Activated gamma-delta T cell treated with anti-CD3 and anti-CD28 coated beads, Interleukin-2, amount 50 U/mL, for 16 hours (primary cell): ENCODE measurements around the gene TNFAIP8L1.

Experiments
- DNase-seq: peaks from one replicate; pipeline ENCODE4 v3.0.0-alpha.2; 2020; ENCODE audit warnings: low read depth

Gene TNFAIP8L1

DNA sequence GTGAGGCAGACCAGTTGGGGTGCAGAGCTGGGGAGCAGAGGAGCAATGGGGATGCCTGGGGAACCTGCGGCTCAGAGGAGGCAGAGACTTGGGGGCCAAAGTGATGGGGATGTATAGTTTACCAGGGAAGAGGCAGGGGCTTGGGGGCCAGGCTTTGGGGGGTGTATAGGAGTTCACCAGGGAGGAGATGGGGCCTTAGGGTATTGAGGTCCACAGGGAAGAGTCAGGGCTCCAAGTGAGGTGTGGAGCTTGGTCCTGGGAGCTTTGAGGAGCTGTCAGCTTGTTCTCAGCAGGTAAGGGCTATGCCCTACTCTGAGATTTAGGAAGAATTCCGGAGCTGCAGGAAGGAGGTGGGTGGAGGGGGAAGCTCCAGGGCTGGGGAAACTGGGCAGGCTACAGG lies 10.8 kb downstream of the TNFAIP8L1 start:
- no peak for DNase-seq

DNA sequence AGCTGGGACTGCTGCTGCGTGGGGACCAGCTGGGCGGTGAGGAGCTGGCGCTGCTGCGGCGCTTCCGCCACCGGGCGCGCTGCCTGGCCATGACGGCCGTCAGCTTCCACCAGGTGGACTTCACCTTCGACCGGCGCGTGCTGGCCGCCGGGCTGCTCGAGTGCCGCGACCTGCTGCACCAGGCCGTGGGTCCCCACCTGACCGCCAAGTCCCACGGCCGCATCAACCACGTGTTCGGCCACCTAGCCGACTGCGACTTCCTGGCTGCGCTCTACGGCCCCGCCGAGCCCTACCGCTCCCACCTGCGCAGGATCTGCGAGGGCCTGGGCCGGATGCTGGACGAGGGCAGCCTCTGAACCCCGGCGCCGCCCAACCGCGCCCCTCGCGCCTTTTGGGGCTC lies 12.8 kb downstream of the TNFAIP8L1 start:
- no peak for DNase-seq

DNA sequence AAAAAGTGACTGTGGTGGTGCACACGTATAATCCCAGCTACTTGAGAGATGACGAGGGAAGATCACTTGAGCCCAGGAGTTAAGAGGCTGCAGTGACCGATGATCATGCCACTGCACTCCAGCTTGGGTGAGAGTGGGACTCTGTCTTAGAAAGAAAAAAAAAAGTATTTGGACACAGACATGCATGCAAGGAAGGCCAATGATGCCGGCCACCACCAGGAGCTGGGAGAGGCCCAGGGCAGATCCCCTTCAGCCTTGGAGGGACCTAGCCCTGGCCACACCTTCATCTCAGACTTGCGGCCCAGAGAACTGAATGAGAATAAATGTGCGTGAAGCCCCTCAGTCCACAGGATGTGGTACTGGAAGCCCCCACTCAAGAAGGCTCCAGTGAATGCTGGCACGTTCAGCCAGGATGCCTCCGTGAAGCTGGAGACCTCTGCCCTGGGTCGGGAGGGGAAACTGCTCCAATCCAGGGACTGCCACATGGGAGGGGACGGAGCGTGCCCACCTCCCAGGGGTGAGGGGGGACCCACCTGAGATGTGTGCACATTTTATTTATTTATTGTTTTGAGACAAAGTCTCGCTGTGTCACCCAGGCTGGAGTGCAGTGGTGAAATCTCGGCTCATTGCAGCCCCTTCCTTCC lies 14.6 kb downstream of the TNFAIP8L1 start:
- no peak for DNase-seq

DNA sequence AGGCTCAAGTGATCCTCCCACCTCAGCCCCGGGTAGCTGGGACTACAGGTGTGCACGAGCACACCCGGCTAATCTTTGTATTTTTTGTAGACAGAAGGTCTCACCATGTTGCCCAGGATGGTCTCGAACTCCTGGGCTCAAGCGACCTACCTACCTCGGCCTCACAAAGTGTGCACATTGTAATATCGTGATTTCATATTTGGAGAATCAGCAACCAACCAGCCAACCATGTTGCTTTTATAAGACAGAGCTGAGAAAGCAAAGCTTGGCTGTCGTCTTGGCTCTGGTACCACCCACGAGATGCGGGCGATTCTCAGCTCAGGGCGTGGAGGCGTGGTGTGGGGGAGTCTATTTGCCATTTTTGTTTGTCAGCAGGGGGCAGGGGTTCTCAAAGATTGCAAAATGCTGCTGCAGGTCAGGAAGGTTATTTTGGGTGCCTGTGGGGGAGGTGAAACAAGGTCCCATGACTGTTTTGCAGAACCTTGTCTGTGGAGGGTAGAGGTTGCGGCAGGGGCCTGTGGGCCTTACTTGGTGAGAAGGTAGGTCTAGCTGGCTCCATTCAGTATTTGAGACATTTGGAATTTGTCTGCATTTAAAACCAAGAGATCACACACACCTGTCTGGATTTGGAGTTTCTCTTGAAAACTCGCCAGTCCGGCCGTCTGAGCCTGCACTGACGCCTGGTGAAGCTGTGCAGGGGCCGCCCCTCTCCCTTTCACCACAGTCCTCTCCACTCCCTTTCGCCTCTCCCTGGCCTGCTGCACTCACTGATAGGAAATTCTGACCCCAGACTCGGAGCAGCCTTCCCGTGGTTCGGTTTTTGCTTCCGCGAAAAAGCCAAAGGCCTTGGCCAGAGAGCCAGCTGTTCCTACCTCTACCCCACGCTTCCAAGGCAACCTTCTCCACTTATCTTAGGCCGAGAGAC lies 15.4 kb downstream of the TNFAIP8L1 start:
- DNase-seq: no peak

DNA sequence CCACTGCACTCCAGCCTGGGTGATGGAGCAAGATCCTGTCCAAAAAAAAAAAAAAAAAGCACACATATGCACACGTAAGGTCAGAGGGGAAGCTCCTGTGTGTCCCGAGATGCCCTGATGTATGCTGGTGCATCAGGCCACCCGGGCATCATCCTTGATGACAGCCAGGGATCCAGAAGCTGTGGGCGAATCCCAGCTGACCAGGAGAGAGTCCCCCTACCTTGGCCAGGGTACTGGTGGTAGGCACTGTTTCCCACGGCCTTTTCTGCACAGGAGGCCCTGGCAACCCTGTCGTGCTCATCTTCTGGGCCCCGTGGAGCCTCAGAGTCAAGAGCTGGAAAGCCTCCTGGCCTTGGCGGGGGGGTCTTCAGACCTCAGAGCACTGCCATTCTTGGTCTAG lies 16.8 kb downstream of the TNFAIP8L1 start:
- DNase-seq: no peak

DNA sequence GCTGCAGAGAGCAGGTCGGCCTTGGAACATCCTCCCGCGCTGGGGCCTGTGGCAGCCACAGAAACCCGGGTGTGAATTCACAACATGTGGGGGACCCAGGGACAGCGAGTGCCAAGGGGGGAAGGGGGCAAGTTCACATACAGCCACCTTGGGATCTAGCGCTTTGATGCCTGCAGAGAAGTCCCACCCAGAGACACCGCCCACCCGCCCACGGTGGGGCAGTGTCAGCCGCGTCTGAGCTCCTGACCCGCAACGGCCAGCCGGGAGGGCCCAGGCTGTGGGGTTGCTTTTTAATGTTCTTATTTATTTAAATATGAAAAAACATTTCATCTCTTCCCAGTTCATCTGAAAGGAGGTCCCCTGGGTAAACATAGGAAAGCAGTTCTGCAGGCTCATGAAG lies 17.9 kb downstream of the TNFAIP8L1 start:
- no peak for DNase-seq

DNA sequence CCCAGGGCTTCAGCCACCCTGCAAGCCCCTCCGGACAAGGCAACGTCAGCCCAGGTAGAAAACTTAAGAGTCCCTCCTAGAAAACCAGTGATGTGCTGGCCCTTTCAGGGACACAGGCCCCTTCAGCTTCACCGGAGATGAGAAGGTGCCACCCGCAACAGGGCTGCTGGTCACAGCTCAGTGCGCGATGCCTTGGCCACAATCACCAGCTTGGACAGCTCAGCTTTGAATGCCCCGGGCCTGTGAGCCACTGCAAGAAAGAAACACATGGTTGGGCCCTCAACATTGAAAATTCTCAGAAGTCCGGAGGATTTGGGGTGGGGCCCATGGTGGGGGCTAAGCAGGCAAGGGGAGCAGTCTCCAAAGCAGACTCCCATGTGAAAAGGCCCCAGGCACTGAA lies 18.5 kb downstream of the TNFAIP8L1 start:
- no peak for DNase-seq

DNA sequence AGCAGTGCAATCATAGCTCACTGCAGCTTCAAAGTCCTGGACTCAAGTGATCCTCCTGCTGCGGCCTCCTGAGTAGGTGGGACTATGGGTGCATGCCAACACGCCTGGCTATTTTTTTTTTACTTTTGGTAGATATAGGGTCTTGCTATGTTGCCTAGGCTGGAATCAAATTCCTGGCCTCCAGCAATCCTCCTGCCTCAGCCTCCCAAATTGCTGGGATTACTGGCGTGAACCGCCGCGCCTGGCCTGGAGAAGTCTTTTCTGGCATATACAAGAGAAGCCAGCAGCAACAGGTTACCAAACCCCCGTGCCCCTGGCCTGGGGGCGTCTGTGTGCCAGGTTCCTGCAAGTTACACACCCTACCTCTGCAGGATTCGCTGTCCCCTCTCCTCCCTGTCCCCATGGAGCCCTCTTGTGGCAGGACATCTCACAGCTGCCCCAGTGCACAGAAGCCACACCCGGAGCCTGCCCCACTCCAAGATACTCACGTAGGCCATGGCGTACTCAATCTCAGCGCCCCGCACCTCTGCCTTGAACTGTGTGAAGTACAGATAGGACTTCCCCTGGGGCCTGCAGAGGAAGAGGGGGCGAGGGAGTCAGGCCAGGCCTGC lies 21.0 kb downstream of the TNFAIP8L1 start:
- DNase-seq: no peak

DNA sequence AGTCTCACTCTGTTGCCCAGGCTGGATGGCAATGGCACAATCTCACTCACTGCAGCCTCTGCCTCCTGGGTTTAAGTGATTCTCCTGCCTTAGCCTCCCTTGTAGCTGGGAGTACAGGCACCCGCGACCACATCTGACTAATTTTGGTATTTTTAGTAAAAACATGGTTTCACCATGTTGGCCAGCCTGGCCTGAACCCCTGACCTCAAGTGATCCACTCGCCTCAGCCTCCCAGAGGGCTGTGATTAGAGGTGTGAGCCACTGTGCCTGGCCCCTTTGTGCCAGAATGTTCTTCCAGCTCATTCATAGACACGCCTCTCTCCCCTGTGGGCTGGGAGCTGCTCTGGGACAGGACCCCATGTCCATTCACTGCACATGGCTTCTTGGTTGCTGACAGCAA lies 21.7 kb downstream of the TNFAIP8L1 start:
- no peak for DNase-seq

DNA sequence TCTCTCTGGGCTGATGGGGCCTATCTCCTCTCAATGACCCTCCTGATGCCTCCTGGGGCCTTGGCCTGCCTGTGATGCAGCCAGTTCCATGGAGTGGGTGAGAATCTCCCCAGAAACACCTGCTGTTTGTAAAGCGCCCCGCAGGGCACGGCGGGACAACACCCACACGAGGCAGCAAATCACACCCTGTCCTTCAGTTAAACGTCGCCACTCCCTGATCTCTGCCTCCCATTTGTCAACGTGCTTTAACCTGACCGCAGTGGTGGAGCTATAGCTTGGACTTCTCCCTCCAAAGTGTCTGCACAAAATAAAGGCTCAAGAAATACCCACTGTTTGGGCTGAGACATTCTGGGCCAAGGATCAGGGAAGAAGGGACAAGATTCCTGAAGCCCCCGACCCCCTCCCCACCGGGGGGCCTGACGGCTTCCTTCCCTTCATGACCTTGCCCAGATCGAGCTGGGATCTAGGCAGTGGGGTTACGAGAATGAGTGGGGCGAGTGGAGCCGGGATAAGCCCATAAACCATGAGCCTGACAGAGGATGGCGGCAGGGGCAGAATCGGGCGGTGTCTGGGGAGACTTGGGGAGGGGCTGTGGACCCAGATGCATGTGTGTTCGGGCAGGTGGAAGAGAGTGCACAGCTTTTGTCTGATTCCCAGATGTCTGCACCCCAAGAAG lies 22.8 kb downstream of the TNFAIP8L1 start:
- no peak for DNase-seq

DNA sequence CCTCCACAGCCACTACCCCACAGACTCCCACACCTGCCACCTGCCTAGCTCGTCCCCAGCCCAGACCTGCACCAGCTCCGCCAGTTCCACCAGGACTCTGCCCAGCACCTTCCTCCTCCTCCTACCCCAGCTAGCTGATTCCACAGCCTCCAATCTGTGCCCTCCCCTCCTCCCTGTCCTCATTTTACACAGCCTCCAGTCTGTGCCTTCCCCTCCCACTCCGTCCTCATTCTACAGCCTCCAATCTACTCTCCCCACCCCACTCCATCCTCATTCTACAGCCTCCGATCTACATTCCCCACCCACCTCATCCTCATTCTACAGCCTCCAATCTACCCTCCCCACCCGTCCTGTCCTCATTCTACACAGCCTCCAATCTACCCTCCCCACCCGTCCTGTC lies 23.5 kb downstream of the TNFAIP8L1 start:
- no peak for DNase-seq

DNA sequence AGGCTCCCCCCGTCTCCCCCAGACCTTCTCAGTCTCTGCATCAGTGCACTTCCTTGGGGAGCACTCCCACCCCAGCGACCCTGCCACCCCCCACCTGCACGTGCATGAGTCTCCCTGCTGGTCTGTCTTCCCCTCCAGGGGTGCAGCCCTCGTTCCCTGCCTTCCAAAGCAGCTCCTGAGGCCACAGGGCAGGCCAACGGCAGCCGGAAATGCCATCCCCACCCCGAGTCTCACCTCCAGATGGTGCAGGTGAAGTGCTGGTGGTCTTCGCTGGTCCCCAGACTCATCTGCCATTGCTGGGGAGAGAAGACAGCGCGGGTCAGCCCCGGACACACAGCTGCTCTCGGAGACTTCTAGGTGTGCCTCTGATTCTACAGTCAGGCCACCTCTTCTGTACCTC lies 25.3 kb downstream of the TNFAIP8L1 start:
- DNase-seq: no peak

DNA sequence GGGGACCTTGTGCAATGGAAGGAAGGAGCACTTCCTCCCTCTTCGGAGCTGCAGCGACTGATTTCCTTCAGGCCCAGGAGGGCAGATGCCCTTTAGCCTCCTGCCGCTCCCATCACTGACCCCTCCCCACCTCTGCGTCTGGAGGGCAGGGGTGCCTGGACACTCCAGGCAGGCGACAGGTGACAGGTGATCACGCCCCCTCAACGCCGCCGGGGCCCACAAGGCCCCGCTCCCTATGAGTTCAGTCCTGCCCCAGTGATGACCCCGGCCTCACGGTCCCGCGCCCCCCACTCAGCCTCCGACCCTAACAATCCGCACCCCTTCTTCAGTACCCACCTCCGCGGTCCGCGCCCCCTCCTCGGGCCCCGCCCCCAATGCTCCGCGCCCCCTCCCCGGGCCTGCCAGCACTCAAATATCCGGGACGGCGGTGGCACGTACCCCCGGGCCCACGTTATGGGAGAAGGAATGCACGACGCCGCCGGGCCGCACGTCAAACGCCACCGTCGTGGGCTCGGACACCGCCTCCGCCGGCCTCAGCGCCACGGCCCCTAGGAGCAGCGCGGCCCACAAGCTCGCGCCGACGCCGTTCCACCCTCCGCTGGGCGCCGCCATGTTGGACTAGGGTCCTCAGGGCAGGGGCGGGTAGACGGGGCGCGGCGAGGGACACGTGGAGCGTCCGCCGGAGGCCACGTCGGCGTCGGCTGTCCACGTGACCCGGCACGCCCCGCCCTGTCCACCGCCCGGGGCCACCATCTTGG lies 30.6 kb downstream of the TNFAIP8L1 start, which contains the start of gene MYDGF:
Gene MYDGF, minus strand, starts transcription at position 620 of the 758 bp plus-strand sequence. Its CDS starts 8 bp downstream, at position 612.
- peak; percentile 87 for DNase-seq

DNA sequence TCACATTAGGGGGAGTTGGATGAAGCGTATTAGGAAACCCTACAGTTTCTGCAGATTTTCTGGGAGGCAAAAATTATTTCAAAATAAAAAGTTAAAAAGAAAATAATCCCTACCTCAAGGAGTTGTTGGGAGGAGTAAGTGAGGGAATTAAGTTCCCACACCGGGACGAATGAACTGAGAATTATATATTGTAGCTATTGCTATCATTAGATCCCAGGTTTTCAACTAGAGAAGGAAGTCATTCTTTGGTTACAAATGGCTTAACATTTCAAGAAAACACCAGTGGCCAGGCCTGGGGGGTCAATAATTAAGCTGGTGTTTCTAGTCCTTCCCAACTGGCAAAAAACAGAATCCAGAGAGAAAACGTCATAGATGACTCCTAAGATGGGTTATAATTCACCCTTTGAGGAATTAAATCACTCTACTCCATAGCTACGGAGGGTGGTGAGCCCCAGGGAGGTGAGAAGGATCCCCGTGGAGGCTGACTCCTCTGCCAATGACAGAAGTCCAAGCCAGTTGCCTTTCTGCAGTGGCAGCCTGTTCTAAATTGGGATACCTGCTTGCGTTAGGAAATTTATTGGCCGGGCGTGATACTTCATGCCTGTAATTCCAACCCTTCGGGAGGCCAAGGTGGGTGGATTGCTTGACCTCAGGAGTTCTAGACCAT lies 32.0 kb downstream of the TNFAIP8L1 start:
- DNase-seq: no peak

DNA sequence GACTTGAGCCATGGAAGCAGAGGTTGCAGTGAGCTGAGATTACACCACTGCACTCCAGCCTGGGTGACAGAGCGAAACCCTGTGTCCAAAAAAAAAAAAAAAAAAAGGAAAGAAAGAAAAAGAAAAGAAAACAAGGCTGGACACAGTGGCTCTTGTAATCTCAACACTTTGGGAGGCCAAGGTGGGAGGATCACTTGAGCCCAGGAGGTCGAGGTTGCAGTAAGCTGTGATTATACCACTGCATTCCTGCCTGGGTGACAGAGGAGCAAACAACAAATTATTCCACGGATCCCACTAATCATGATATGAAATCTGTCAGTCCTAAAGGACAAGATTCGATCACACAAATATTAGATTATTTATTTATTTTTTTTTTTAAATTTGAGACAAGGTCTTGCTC lies 33.9 kb downstream of the TNFAIP8L1 start:
- DNase-seq: no peak

DNA sequence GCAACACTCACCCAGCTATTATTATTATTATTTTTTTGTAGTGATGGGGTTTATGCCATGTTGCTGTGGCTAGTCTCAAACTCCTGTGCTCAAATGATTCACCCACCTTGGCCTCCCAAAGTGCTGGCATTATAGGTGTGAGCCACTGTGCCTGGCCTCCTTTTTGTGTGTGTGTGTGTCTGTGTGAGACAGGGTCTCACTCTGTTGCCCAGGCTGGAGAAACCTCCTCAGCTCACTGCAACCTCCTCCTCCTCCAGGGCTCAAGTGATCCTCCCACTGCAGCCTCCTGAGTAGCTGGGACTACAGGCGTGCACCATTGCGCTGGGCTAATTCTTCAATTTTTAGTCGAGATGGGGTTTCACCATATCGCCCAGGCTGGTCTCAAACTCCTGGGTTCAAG lies 34.4 kb downstream of the TNFAIP8L1 start:
- no peak for DNase-seq

DNA sequence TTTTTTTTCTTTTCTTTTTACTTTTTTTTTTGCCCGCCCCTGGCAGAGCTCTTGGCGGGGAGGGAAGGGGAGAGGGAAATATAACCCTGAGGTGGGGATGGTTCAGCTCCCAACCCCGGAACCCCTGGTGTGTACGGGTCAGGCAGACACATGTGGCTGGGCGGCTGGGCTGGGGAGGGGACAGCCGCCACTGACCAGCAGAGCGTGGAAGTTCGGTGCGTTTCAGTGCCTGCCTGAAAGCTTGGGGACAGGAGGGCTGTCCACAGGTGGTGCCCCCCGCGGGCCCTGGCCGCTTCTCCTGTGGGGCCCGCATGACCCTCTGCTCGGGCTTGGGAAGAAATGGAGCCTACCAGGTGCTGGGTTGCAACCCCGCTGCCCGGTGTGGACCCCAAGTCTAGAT lies 36.0 kb downstream of the TNFAIP8L1 start:
- no peak for DNase-seq

DNA sequence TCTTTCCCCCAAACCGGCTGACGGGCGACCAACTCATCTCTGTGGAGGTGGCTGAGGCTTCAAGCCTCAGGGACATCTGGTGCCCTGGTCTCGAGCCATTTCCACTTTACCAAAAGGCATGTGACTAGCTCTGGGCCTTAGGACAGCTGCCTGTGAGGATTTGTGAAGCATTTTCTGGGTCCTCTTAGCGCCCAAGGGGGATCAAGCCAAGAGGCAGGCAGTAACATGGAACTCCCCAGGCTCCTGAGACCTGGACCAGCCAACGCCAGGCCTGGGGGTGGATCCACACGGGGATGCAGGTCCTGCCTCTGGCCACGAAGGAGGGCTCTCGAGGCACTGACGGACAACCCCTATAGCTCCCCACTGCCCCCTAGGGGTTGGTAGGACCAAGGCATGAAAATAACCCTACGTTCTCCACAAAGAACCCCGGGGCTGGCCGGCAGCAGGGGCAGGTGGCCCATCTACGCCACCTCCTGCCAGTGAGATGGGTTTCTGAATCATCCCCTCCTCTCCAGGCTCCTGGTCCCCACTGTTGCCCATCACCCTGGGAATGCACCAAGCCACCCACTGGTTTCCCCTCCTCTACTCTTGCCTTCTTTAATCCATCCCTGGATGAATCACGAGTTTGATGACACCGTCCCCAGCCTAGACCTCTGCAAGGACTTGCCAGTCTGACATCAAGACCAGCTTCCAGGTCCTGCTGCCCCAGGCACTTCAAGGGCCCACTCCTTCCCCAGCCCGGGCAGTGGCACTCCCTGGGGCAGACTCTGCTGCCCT lies 37.8 kb downstream of the TNFAIP8L1 start:
- no peak for DNase-seq

DNA sequence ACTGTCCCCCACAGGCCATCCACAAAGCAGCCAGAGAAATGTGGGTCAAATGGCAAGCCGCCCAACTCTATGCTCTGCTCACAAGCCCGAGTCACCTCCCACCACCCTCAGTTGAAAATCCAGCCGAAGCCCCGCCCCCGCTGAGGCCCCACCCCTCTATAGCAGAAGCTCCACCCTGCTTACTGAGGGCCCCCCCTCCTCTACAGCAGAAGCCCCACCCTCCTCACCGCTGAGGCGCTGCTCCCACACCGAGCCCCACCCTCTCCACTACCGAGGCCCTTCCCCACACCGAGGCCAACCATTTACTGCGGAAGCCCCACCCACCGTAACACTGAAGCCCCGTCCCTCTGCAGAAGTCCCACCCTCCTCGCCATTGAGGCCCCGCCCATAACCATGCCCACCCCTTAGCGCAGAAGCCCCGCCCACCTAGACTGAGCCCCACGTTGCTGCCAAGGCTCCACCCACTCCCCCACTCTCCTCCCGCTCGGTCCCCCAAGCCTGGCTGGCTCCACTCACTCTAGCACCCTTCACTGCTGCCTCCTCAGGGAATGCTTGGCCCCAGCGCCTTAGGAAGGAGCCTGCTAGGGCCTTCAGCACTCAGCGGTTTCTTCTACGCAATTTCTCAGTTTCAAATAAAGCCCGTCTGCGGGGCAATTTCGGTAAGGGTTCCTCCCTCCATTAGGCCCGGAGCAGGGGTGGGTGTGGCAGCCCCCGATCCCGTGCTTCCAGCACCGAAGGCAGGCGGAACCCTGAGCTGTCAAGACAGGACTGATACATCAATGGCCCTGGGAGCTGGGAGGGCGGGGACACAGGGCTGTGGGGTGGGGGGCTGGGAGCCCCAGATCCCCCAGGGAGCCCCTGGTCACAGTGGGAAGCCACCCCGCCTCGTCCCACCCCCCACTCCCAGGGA lies 39.8 kb downstream of the TNFAIP8L1 start:
- DNase-seq: no peak
